GM23338 (cell line): ENCODE measurements around the gene PRKG2.

Experiments used
- EZH2 ChIP-seq: fragments of 200-600 bp; sonication (generic); IDR thresholded peaks from one replicate; pipeline ENCODE4 v1.8.0; 2017; ENCODE audit warnings: antibody characterized with exemption, mild to moderate bottlenecking, low read depth; ENCODE audit not compliant: unreplicated experiment
- EZH2phosphoT487 ChIP-seq: fragments of 200-600 bp; sonication (generic); IDR thresholded peaks from one replicate; pipeline ENCODE4 v1.8.1; 2018; ENCODE audit warnings: antibody characterized with exemption; ENCODE audit not compliant: unreplicated experiment
- JUNB ChIP-seq: IDR thresholded peaks from one replicate; pipeline ENCODE4 v1.6.1; 2016; ENCODE audit warnings: antibody characterized with exemption; ENCODE audit not compliant: unreplicated experiment
- POLR2AphosphoS5 ChIP-seq: IDR thresholded peaks from 2 replicates; pipeline ENCODE4 v1.6.1; 2016; ENCODE audit warnings: antibody characterized with exemption, low read depth
- REST ChIP-seq: IDR thresholded peaks from one replicate; pipeline ENCODE4 v1.6.1; 2018; ENCODE audit warnings: antibody characterized with exemption; ENCODE audit not compliant: unreplicated experiment
- TF ChIP-seq, protein P1 (sequence below), 2 experiments: fragments of 200-600 bp in 1 of 2; sonication (generic) in 1 of 2; conservative IDR thresholded peaks; 2 replicates each; pipeline versions ENCODE4 v1.5.1 to v1.6.1; 2016 to 2017; ENCODE audit warnings: antibody characterized with exemption in 2 of 2, low read depth in 2 of 2, mild to moderate bottlenecking in 2 of 2, moderate library complexity in 1 of 2
- TF ChIP-seq, protein P2 (sequence below): IDR thresholded peaks from 2 replicates; pipeline ENCODE4 v1.6.1; 2016; ENCODE audit warnings: antibody characterized with exemption

DNA sequence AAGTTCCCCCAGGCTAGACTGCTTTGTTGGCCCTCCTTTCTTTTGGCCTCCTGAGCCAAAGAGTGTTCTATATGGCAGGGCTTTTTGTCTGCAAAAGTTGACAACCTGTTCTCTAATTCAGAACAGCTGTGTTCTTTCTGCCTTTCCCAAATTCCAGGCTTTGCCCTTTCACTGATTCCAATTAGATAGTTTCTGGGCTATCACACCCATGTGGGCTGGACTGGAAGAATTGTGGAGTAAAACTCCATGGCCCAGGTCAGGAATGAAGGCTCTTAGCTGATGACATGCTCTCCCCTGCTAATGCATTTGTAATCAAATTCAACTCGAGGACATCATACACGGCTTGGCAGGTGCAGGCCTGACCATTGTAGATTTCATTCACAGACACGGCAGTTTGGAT, 165.1 kb downstream of the PRKG2 start:
- TF ChIP-seq EZH2 (no peak), REST (no peak), EZH2phosphoT487 (no peak), POLR2AphosphoS5 (no peak), JUNB (no peak)
- TF ChIP-seq, protein P1, sequence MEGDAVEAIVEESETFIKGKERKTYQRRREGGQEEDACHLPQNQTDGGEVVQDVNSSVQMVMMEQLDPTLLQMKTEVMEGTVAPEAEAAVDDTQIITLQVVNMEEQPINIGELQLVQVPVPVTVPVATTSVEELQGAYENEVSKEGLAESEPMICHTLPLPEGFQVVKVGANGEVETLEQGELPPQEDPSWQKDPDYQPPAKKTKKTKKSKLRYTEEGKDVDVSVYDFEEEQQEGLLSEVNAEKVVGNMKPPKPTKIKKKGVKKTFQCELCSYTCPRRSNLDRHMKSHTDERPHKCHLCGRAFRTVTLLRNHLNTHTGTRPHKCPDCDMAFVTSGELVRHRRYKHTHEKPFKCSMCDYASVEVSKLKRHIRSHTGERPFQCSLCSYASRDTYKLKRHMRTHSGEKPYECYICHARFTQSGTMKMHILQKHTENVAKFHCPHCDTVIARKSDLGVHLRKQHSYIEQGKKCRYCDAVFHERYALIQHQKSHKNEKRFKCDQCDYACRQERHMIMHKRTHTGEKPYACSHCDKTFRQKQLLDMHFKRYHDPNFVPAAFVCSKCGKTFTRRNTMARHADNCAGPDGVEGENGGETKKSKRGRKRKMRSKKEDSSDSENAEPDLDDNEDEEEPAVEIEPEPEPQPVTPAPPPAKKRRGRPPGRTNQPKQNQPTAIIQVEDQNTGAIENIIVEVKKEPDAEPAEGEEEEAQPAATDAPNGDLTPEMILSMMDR (conservative IDR thresholded peaks at IDR 0.05; ENCODE audit: low read depth in 2 of 2), result no peak
- TF ChIP-seq, protein P2, sequence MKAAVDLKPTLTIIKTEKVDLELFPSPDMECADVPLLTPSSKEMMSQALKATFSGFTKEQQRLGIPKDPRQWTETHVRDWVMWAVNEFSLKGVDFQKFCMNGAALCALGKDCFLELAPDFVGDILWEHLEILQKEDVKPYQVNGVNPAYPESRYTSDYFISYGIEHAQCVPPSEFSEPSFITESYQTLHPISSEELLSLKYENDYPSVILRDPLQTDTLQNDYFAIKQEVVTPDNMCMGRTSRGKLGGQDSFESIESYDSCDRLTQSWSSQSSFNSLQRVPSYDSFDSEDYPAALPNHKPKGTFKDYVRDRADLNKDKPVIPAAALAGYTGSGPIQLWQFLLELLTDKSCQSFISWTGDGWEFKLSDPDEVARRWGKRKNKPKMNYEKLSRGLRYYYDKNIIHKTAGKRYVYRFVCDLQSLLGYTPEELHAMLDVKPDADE, result no peak
